Osteocyte (in vitro differentiated cells): ENCODE data around the gene LYRM1. TPM values are rescaled to one million over a fixed set of nuclear protein-coding genes. Genes with fewer than 3 reads are reported as not detected.

Source experiments
- DNase-seq: peaks from one replicate; pipeline ENCODE4 v3.0.0; 2021; ENCODE audit warnings: mixed read lengths; ENCODE audit not compliant: unreplicated experiment; ENCODE audit errors: extremely low spot score
- H3K27ac Mint-ChIP-seq: one replicate; pipeline ENCODE4 v1.8.0; 2021; ENCODE audit warnings: mild to moderate bottlenecking, mixed read lengths; ENCODE audit not compliant: unreplicated experiment
- H3K27me3 Mint-ChIP-seq: one replicate; pipeline ENCODE4 v1.8.0; 2021; ENCODE audit warnings: mixed read lengths; ENCODE audit not compliant: unreplicated experiment
- H3K36me3 Mint-ChIP-seq: one replicate; pipeline ENCODE4 v1.8.0; 2021; ENCODE audit warnings: mixed read lengths; ENCODE audit not compliant: unreplicated experiment
- H3K4me1 Mint-ChIP-seq: one replicate; pipeline ENCODE4 v1.8.0; 2021; ENCODE audit warnings: mixed read lengths; ENCODE audit not compliant: unreplicated experiment
- H3K4me3 Mint-ChIP-seq: one replicate; pipeline ENCODE4 v1.8.0; 2021; ENCODE audit warnings: mild to moderate bottlenecking, moderate library complexity, mixed read lengths; ENCODE audit not compliant: unreplicated experiment
- H3K9me3 Mint-ChIP-seq: one replicate; pipeline ENCODE4 v1.8.0; 2021; ENCODE audit warnings: mixed read lengths; ENCODE audit not compliant: unreplicated experiment
- CTCF ChIP-seq: fragments of 200-600 bp; sonication (generic); IDR thresholded peaks from 2 replicates; pipeline ENCODE4 v1.5.0; 2021; ENCODE audit warnings: antibody characterized with exemption, mild to moderate bottlenecking, moderate library complexity
- total RNA-seq: library from RNA; stranded (reverse); gene quantifications from 2 replicates; pipeline ENCODE4 v1.2.1, GENCODE V29; 2021

Gene LYRM1
- total RNA-seq, 1 donor from 2014 or later = 14.9 TPM

GRCh38 chr16:20897922-20898321, 2.6 kb upstream of the LYRM1 start:
- no peaks in the 10 kb centered on the region for H3K27me3 Mint-ChIP-seq
- DNase-seq = no peak
- TF ChIP-seq CTCF = no peak
- H3K9me3 Mint-ChIP-seq = no peaks in the 10 kb centered on the region
- peaks cover 42% of the 10 kb centered on the region for H3K4me1 Mint-ChIP-seq
- H3K36me3 Mint-ChIP-seq = peaks cover 9% of the 10 kb centered on the region
- peak overlapping the region; percentile 99 for H3K27ac Mint-ChIP-seq
- peak overlapping the region; percentile 87 for H3K4me3 Mint-ChIP-seq

GRCh38 chr16:20899071-20899470, 1.5 kb upstream of the LYRM1 start:
- Mint-ChIP-seq H3K4me3 (peak overlapping the region; percentile 87), H3K27ac (peak overlapping the region; percentile 99)
- no peak for DNase-seq

DNA sequence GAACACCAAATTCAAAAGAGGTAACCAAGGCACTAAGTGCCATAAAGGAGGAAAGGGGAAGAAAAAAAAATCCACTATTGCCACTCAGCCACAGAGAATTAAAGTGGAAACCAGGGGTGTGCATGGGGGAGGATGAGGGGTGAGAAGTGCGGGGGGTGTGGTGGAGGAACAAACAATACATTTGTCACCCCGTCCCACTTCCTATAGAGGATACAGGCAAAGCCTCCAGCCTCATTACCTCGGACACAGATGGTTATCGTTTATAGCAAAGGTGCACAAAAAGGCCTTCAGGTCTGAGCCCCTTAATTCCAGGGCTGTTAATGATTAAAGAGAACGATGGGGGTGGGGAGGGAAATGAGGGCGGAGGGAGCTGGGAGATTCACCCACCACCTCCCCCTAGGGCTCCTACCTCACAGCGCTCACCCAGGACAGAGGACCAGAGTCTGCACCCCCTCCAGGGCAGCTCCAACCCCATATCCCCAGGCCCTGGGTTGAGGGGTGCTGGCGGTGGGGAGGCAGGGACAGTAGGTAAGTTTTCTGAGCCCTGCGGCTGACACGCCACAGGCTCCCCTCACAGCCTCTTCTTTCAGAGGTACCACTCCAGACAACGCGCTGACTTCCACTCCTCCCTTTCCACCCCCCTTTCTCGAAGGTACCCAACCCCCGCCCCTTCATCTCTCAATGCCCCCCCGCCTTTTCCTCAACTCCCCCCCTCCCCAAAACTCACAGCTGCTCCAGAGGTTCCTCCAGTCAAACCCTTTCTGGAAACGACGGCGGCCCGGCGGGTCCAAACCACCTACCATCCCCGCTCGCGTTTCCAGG, 883 bp upstream of the LYRM1 start:
- Mint-ChIP-seq H3K4me1 (peaks cover 60% of the 10 kb centered on the region), H3K27ac (peak overlapping the region; percentile 99), H3K9me3 (no peaks in the 10 kb centered on the region), H3K27me3 (no peaks in the 10 kb centered on the region), H3K36me3 (peaks cover 9% of the 10 kb centered on the region), H3K4me3 (peak overlapping the region; percentile 87)
- TF ChIP-seq CTCF = no peak
- DNase-seq = no peak

More at GRCh38 chr16:20899071-20899470, 1.5 kb upstream of the LYRM1 start:
- no peak for TF ChIP-seq CTCF
- Mint-ChIP-seq H3K27me3 (no peaks in the 10 kb centered on the region), H3K9me3 (no peaks in the 10 kb centered on the region), H3K36me3 (peaks cover 9% of the 10 kb centered on the region), H3K4me1 (peaks cover 54% of the 10 kb centered on the region)

GRCh38 chr16:20901068-20901435, 481 bp downstream of the LYRM1 start:
- no peak for TF ChIP-seq CTCF
- H3K4me1 Mint-ChIP-seq = peaks cover 72% of the 10 kb centered on the region
- H3K27me3 Mint-ChIP-seq = no peaks in the 10 kb centered on the region
- no peak for DNase-seq
- peaks cover 8% of the 10 kb centered on the region for H3K36me3 Mint-ChIP-seq
- peak overlapping the region; percentile 87 for H3K4me3 Mint-ChIP-seq
- no peaks in the 10 kb centered on the region for H3K9me3 Mint-ChIP-seq
- peak overlapping the region; percentile 99 for H3K27ac Mint-ChIP-seq

- H3K27ac Mint-ChIP-seq = peak overlapping the region; percentile 99
- no peaks in the 10 kb centered on the region for H3K9me3 Mint-ChIP-seq
- no peak for DNase-seq
- no peak for TF ChIP-seq CTCF
- H3K4me3 Mint-ChIP-seq = peak overlapping the region; percentile 87
- no peaks in the 10 kb centered on the region for H3K27me3 Mint-ChIP-seq
- peaks cover 8% of the 10 kb centered on the region for H3K36me3 Mint-ChIP-seq
- peaks cover 78% of the 10 kb centered on the region for H3K4me1 Mint-ChIP-seq
Measured at GRCh38 chr16:20901436-20902112, 1.0 kb downstream of the LYRM1 start.
